H1 (cell line): ENCODE results near the gene ZMAT5.

ENCODE experiments used
- EGR1 ChIP-seq: IDR thresholded peaks from 2 replicates; pipeline ENCODE4 v1.6.1; 2011; ENCODE audit warnings: low read depth, low read length, borderline replicate concordance
- EP300 ChIP-seq, 2 experiments: IDR thresholded peaks; 1 replicate in 1 of 2; 2 replicates in 1 of 2; pipeline ENCODE4 v1.6.1; 2011 to 2012; ENCODE audit warnings: low read depth in 2 of 2, low read length in 2 of 2, mild to moderate bottlenecking in 2 of 2, borderline replicate concordance in 1 of 2, inconsistent platforms in 1 of 2, moderate library complexity in 1 of 2
- POLR2AphosphoS5 ChIP-seq: IDR thresholded peaks from 2 replicates; pipeline ENCODE4 v1.6.1; 2011; ENCODE audit warnings: low read depth, low read length
- SP2 ChIP-seq: IDR thresholded peaks from 2 replicates; pipeline ENCODE4 v1.6.1; 2012; ENCODE audit warnings: mild to moderate bottlenecking, low read length, inconsistent platforms
- TAF1 ChIP-seq: IDR thresholded peaks from 2 replicates; pipeline ENCODE4 v1.6.1; 2011; ENCODE audit warnings: mild to moderate bottlenecking, low read depth, low read length
- TF ChIP-seq, protein P1 (sequence below), 3 experiments: IDR thresholded peaks; 1 replicate in 2 of 3; 2 replicates in 1 of 3; pipeline versions ENCODE4 v1.5.1 to v1.6.1; 2011; ENCODE audit warnings: low read length in 3 of 3, mild to moderate bottlenecking in 3 of 3, inconsistent platforms in 2 of 3, low read depth in 1 of 3, moderate library complexity in 1 of 3; ENCODE audit not compliant: insufficient read depth in 1 of 3; ENCODE audit errors: control extremely low read depth in 1 of 3

DNA sequence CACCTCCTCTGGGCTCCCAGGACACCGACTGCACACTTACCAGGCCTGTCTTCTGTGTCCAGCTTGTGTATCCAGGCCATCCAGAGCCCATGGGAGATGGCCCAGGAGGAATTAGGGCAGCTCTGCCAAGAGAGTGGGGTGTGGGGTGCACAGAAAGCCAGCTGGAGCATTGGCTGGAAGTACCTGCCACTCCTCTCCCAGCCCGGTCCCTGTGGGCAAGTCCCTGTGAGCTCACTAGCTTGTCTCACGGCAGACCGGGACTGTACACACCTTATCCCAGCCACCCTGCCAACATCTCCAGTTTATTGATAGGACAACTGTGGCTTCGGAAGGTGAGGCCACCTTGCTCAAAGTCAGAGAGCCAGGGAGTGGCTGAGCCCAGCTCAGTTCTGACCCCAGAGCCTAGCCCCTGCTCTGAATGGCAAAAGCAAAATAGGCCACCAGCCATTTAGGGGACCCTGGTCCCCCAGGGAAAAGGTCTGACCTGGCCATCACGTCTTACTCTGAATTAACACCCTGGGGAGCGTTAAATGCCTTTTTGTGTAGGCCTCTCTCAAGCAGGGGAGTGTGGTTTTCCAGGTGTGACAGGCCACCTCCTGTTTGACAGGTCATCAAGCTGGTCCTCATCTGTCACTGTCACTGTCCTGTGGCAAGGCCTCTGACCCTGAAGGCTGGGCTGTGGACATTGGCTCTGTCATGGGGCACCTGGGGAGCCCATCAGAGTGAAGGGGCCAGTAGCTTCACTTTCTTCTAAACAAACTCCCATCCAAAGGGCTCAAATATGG, 15.4 kb upstream of the ZMAT5 start:
- TF ChIP-seq EP300 (IDR thresholded peaks at IDR 0.05; ENCODE audit: borderline replicate concordance in 1 of 2, low read depth in 2 of 2, low read length in 2 of 2) (no peak), POLR2AphosphoS5 (no peak), SP2 (no peak), EGR1 (no peak), TAF1 (no peak)
- TF ChIP-seq, protein P1, sequence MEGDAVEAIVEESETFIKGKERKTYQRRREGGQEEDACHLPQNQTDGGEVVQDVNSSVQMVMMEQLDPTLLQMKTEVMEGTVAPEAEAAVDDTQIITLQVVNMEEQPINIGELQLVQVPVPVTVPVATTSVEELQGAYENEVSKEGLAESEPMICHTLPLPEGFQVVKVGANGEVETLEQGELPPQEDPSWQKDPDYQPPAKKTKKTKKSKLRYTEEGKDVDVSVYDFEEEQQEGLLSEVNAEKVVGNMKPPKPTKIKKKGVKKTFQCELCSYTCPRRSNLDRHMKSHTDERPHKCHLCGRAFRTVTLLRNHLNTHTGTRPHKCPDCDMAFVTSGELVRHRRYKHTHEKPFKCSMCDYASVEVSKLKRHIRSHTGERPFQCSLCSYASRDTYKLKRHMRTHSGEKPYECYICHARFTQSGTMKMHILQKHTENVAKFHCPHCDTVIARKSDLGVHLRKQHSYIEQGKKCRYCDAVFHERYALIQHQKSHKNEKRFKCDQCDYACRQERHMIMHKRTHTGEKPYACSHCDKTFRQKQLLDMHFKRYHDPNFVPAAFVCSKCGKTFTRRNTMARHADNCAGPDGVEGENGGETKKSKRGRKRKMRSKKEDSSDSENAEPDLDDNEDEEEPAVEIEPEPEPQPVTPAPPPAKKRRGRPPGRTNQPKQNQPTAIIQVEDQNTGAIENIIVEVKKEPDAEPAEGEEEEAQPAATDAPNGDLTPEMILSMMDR (IDR thresholded peaks at IDR 0.05; ENCODE audit: control extremely low read depth in 1 of 3, insufficient read depth in 1 of 3, low read depth in 1 of 3, low read length in 3 of 3), result no peak
